Embryonic facial prominence (tissue), 1 donor: Measurements from ENCODE around the gene ADGRL3.
"Not testable (repeated sequence)": the region's sequence is repeated elsewhere in the genome, so short reads cannot be mapped to it uniquely, and the experiment has no call there.

Source experiments
- DNase-seq: peaks from one replicate; pipeline ENCODE4 v3.0.0-alpha.2; 2016; ENCODE audit errors: extremely low spot score

ADGRL3 gene

GRCh38 chr4:61205066-61205465 lies 4.9 kb downstream of the ADGRL3 start:
- DNase-seq, result no peak

GRCh38 chr4:61207156-61207555 lies 7.0 kb downstream of the ADGRL3 start:
- not testable (repeated sequence) for DNase-seq

- DNase-seq, result no peak
These were observed 10.2 kb downstream of the ADGRL3 start for GRCh38 chr4:61210186-61210939.

GRCh38 chr4:61211781-61212180 lies 11.7 kb downstream of the ADGRL3 start:
- DNase-seq, result no peak

- no peak for DNase-seq
These were observed 12.7 kb downstream of the ADGRL3 start for GRCh38 chr4:61212788-61213187.

GRCh38 chr4:61214680-61215079 lies 14.6 kb downstream of the ADGRL3 start:
- no peak for DNase-seq

GRCh38 chr4:61217222-61217621 lies 17.1 kb downstream of the ADGRL3 start:
- DNase-seq, result no peak

GRCh38 chr4:61220556-61220955 lies 20.4 kb downstream of the ADGRL3 start:
- no peak for DNase-seq

- no peak for DNase-seq
These were observed 23.3 kb downstream of the ADGRL3 start for GRCh38 chr4:61223385-61223784.

GRCh38 chr4:61224573-61224972 lies 24.4 kb downstream of the ADGRL3 start:
- DNase-seq, result no peak

- DNase-seq, result no peak
These were observed 25.5 kb downstream of the ADGRL3 start for GRCh38 chr4:61225656-61226055.

- DNase-seq, result no peak
These were observed 31.3 kb downstream of the ADGRL3 start for GRCh38 chr4:61231421-61231820.

GRCh38 chr4:61239250-61239649 lies 39.1 kb downstream of the ADGRL3 start:
- no peak for DNase-seq

- DNase-seq, result no peak
These were observed 43.8 kb downstream of the ADGRL3 start for GRCh38 chr4:61243962-61244361.

- DNase-seq, result no peak
These were observed 45.1 kb downstream of the ADGRL3 start for GRCh38 chr4:61245069-61245714.

GRCh38 chr4:61246034-61246433 lies 45.9 kb downstream of the ADGRL3 start:
- no peak for DNase-seq

- DNase-seq, result no peak
These were observed 48.6 kb downstream of the ADGRL3 start for GRCh38 chr4:61248705-61249104.

GRCh38 chr4:61251129-61251528 lies 51.0 kb downstream of the ADGRL3 start:
- DNase-seq, result no peak

- DNase-seq, result no peak
These were observed 54.3 kb downstream of the ADGRL3 start for GRCh38 chr4:61254406-61254805.

- DNase-seq, result no peak
These were observed 73.1 kb downstream of the ADGRL3 start for GRCh38 chr4:61273233-61273632.

GRCh38 chr4:61274286-61274685 lies 74.2 kb downstream of the ADGRL3 start:
- DNase-seq, result no peak

GRCh38 chr4:61275241-61275640 lies 75.1 kb downstream of the ADGRL3 start:
- DNase-seq, result no peak

- no peak for DNase-seq
These were observed 75.9 kb downstream of the ADGRL3 start for GRCh38 chr4:61276029-61276428.
